T-helper 17 cell (primary cell): ENCODE measurements around the gene IRF1. TPM values are rescaled to one million over a fixed set of nuclear protein-coding genes. Genes with fewer than 3 reads are reported as not detected.

ENCODE experiments used
- ATAC-seq: fragments of 150-1000 bp; cut with Tn5 transposase; 2 replicates; pipeline ENCODE4 v1.10.0; 2021; ENCODE audit warnings: mild to moderate bottlenecking, moderate library complexity
- DNase-seq, 3 donors: peaks; one replicate each; pipeline versions ENCODE4 v3.0.0 to v3.0.0-alpha.2; 2020 to 2021
- H3K9me3 ChIP-seq: one replicate; pipeline ENCODE4 v1.7.0; 2013; ENCODE audit warnings: low read length, mild to moderate bottlenecking; ENCODE audit not compliant: control insufficient read depth, poor library complexity, severe bottlenecking
- H3K27ac Mint-ChIP-seq: one replicate; pipeline ENCODE4 v1.8.0; 2022; ENCODE audit warnings: mild to moderate bottlenecking, moderate library complexity, mixed read lengths
- H3K27me3 Mint-ChIP-seq: one replicate; pipeline ENCODE4 v1.8.0; 2022; ENCODE audit warnings: mixed read lengths
- H3K36me3 Mint-ChIP-seq: one replicate; pipeline ENCODE4 v1.8.0; 2022; ENCODE audit warnings: low read depth, mixed read lengths
- H3K4me1 Mint-ChIP-seq: one replicate; pipeline ENCODE4 v1.8.0; 2022; ENCODE audit warnings: mild to moderate bottlenecking, mixed read lengths
- H3K4me3 Mint-ChIP-seq: one replicate; pipeline ENCODE4 v1.8.0; 2022; ENCODE audit warnings: mild to moderate bottlenecking, moderate library complexity, mixed read lengths
- total RNA-seq, 4 donors: library from RNA in 2 of 4; stranded (reverse) in 2 of 4; gene quantifications; one replicate each; pipeline ENCODE4 v1.2.3 and lab custom pipeline; 2022 to 2026

The IRF1 gene
- total RNA-seq, 2 donors from 2014 or later, result 590 to 639 TPM

DNA sequence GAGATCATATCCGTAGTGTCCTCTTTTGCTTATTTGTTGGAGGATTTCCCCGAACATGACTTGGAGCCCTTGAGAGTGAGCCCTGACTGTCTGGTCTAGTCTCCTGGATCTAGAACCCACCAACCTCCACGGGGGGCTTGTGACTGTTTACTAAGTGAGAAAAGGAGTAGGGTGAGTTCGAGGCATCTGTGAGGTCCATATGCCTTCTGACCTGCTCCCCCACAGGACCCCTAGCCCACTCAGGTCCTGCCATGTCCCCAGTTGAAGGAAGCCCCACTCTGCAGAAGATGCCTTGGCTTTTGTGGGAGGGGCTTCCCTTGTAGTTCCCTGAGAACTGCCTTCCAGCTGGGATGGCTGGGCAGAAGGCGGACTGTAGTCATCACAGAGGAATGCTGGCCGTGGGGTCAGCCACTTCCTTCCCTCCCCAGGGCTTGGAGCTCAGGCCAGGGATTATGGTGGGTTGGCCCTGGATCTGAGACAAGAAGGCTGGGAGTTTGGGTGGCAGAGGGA, 7.0 kb upstream of the IRF1 start:
- ATAC-seq, result no peak
- Mint-ChIP-seq H3K27ac (peak overlapping the region; percentile 100), H3K36me3 (no peaks in the 10 kb centered on the region), H3K4me1 (peaks cover 53% of the 10 kb centered on the region), H3K27me3 (no peaks in the 10 kb centered on the region), H3K4me3 (peak overlapping the region; percentile 94)
- no peaks in the 10 kb centered on the region for H3K9me3 ChIP-seq
- DNase-seq, result peak in 2 of 3 donors; percentile 3 to 7

DNA sequence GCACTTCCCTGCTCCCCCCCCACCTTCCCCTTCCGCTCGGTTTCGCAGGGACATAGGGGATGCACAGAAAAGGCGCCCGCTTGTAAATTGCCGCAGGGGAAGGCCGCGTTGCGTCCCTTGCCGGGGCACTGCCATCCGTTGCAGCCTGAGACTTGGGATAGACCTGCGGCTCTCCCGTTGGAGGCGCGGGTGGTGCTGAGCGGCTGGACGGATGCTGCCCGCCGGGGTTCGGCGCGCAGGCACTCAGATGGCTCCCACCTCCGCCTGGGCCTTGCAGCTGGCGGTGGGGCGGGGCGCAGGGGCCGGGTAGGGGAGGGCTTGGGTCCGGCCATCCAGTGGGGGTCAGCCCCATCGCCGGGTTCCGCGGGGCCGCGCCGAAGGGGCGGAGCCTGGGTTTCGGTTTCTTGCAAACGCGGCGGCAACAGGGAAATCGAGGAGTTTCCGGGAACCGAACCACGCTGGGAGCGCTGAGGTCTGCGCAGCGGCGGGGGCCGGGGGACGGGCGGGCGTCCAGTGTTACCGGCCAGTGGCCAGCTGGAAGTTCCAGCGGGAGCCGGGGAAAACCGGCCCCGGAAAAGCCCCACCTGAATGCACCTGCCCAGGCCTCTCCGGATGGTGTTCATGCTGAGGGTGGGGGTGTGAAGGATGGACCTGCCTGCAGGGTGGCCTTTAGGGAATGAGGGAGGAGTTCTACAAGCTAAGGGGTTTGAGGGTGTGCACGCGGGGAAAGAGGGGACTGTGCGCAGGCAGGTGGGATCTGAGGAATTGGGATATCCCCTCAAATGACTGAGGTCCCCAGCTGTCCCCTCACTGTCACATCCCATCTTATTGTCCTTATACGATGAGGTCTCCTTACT, 6.3 kb upstream of the IRF1 start:
- H3K27ac Mint-ChIP-seq, result peak overlapping the region; percentile 100
- H3K4me3 Mint-ChIP-seq, result peak overlapping the region; percentile 94
- H3K27me3 Mint-ChIP-seq, result no peaks in the 10 kb centered on the region
- DNase-seq, result peak; percentile 41 to 62 (median 58)
- no peaks in the 10 kb centered on the region for H3K36me3 Mint-ChIP-seq
- peak; percentile 12 for ATAC-seq
- no peaks in the 10 kb centered on the region for H3K9me3 ChIP-seq
- peaks cover 57% of the 10 kb centered on the region for H3K4me1 Mint-ChIP-seq

DNA sequence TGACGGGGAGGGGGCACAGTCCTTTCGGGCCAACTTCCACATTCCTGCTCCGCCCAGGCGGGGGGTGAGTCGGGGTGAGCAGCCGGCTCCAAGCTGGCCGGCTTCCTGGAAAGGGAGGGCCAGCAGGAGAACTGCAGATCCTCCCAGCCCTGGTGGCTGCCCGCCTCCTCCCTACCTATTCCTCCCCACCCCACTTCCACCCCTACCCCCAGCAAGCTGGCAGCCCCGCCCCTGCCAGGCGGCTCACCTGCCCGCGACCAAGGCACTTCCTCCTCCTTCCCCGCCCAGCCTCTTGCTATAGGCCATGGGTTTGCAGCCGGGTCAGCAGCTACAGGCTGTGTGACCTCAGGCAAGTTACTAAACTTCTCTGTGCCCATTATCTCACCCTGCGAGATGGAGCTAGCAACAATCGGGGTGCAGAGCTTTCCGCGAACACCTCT, 5.6 kb upstream of the IRF1 start:
- H3K36me3 Mint-ChIP-seq, result no peaks in the 10 kb centered on the region
- ATAC-seq, result peak; percentile 81
- peak overlapping the region; percentile 94 for H3K4me3 Mint-ChIP-seq

DNA sequence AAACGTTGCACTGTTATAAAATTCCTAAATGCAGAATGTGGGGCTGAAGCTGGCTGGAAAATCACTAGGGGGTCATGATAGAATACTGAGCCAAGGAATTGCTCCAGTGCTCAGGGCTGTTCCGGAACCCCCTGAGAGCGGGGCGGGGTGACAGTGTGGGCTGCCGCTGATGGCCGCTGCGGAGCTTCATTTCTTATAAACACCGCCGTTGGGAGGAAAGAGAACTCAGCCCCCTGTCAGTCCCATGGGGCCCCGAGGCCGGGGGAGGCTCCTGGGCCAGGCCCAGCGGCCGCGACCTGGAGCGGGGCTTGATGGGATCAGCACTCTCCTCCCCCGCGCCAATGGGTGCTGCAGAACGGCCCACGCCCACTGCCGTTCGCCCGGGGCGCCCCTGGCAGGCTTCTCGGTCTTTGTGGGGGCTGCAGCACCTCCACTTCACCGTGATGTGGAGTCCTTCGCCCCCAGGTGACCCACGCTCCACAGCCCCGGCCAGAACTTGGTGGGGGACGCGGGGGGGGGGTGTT, 5.2 kb upstream of the IRF1 start:
- no peaks in the 10 kb centered on the region for H3K36me3 Mint-ChIP-seq
- H3K4me3 Mint-ChIP-seq, result peak overlapping the region; percentile 94
- H3K4me1 Mint-ChIP-seq, result peaks cover 60% of the 10 kb centered on the region
- peak; percentile 38 to 61 (median 54) for DNase-seq
- ATAC-seq, result peak; percentile 38
- H3K27me3 Mint-ChIP-seq, result no peaks in the 10 kb centered on the region
- peak overlapping the region; percentile 100 for H3K27ac Mint-ChIP-seq
- H3K9me3 ChIP-seq, result no peaks in the 10 kb centered on the region

More for the DNA sequence above, 5.6 kb upstream of the IRF1 start:
- peak overlapping the region; percentile 100 for H3K27ac Mint-ChIP-seq
- H3K9me3 ChIP-seq, result no peaks in the 10 kb centered on the region
- peak; percentile 76 to 87 (median 81) for DNase-seq
- H3K4me1 Mint-ChIP-seq, result peaks cover 62% of the 10 kb centered on the region
- H3K27me3 Mint-ChIP-seq, result no peaks in the 10 kb centered on the region

DNA sequence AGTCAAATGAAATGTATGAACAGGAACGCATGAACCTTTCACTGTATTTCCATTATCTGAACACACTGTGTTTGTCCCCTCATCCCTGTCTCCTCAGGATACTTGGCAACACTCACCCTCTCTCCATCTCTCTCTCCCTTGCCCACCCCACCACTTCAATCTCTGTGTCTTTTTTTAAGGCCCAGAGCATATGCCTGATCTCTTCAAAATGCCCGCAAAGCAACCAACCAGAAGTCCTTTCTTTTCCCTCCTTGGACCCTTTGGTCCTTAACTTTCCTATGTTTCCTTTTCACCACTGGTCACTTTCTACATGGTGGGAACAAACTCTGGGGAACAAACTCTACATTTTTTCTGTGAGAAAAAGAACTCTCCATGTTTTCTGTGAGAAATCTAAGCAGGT, 3.2 kb upstream of the IRF1 start:
- Mint-ChIP-seq H3K27ac (peak overlapping the region; percentile 100), H3K4me1 (peaks cover 49% of the 10 kb centered on the region), H3K4me3 (peak overlapping the region; percentile 39), H3K36me3 (peaks cover 3% of the 10 kb centered on the region), H3K27me3 (no peaks in the 10 kb centered on the region)
- H3K9me3 ChIP-seq, result no peaks in the 10 kb centered on the region
- ATAC-seq (no peak), DNase-seq (no peak)

DNA sequence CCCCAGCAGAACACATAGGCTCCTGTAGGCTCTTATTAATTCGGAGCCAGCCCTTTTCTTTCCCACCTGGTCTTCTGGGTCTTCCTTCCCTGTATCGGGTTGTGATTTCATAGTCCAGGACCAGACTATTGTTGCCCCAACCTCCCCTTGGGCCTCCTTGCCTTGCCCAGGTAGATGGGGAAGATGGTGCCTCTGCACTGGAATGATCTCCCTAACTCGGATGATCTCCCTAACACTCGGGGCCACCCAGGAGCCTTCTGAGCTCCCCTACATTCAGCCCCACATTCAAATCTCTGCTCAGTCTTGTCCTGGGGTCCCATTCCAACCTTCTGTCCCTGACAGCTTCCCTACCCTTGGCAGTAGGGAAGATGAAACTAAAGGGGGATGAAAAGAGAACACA, 2.7 kb upstream of the IRF1 start:
- ATAC-seq, result no peak
- Mint-ChIP-seq H3K4me1 (peaks cover 46% of the 10 kb centered on the region), H3K27ac (peak overlapping the region; percentile 100), H3K36me3 (peaks cover 3% of the 10 kb centered on the region), H3K27me3 (no peaks in the 10 kb centered on the region), H3K4me3 (peak overlapping the region; percentile 25)
- peak in 1 of 3 donors; percentile 2 for DNase-seq
- H3K9me3 ChIP-seq, result no peaks in the 10 kb centered on the region

DNA sequence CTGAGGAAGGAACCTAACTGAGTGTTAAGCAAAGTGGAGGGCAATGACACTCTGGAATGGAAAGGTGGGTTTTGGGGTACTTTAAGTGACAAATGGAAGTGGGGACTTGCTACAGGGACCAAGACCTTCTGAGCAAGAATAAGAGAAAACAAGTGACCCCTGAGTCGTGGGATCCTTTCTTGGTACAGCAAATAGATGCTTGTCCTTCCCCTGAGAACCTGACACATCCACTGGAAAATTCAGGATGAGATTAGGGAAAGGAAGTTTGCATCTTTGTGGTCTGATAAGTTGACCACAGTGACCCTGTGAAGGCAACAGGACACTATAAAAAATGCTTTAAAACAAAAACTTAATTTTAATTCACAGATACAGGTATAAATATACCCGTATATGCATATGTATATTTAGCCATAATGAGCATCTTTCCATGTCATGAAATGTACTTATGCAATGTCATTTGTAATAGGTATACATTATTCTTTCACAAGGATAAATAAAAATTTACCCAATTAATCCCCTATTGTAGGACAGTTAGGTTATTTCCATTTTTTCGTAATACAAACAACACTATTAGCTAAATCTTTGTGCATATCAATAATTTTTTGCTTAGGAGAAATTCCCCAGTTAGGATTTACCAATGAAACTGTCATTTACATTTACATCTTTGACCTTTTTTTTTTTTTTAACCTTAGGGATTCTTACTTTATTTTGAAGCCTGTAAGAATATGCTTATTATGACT, 2.0 kb upstream of the IRF1 start:
- Mint-ChIP-seq H3K4me3 (peak overlapping the region; percentile 95), H3K4me1 (peaks cover 47% of the 10 kb centered on the region), H3K36me3 (peaks cover 5% of the 10 kb centered on the region), H3K27ac (peak overlapping the region; percentile 100), H3K27me3 (no peaks in the 10 kb centered on the region)
- DNase-seq (no peak), ATAC-seq (no peak)
- H3K9me3 ChIP-seq, result no peaks in the 10 kb centered on the region

DNA sequence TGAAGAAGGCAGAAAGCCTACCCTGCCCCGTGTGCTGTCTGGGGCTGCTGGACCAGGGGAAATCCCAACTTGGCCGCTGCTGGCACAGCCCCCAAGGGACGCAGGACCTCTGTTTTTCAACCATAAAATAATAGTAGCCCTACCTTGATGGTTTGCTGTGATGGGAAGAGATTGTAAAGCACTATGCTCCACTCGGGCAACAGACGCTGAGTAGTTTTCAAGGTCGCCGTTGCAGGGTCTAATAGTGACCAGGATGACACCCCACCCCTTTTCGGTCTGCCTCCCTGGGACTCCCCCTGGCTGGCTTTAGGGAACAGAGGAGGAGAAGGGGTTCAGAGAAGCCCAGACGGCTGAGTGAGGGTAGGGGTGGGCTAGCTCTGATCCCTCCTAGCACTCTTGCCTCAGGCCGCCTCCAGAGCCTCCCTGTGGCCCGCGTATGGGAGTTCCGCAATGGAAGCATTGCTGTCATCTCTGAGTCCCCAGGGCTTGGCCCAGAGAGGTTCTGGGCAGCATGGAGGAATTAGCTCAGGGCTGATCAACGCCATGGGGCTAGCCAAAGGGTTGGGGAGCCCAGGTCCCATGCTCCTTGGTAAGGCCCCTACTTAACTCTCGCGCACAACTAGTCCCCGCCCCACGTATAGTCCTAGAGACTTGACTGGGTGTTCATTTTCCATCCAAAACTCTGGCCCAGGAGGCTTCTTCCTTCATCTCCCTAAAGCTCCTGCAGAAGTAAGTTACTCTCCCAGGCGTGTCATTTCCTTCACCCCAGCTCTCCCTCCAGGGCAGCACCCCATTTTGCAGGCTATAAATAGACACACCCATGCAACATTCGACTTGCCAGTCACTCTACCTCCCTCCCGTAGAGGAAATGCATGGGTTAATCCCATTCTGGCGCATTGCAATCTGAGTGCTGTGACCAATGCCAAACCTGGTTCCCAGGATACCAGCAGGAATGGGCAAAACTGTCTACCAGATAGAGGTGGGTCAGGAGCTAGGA, 1.1 kb upstream of the IRF1 start:
- peak overlapping the region; percentile 95 for H3K4me3 Mint-ChIP-seq
- DNase-seq, result peak in 2 of 3 donors; percentile 8 to 24
- H3K36me3 Mint-ChIP-seq, result peaks cover 8% of the 10 kb centered on the region
- no peaks in the 10 kb centered on the region for H3K9me3 ChIP-seq
- ATAC-seq, result peak; percentile 16
- H3K27me3 Mint-ChIP-seq, result no peaks in the 10 kb centered on the region
- H3K27ac Mint-ChIP-seq, result peak overlapping the region; percentile 100
- H3K4me1 Mint-ChIP-seq, result peaks cover 52% of the 10 kb centered on the region

DNA sequence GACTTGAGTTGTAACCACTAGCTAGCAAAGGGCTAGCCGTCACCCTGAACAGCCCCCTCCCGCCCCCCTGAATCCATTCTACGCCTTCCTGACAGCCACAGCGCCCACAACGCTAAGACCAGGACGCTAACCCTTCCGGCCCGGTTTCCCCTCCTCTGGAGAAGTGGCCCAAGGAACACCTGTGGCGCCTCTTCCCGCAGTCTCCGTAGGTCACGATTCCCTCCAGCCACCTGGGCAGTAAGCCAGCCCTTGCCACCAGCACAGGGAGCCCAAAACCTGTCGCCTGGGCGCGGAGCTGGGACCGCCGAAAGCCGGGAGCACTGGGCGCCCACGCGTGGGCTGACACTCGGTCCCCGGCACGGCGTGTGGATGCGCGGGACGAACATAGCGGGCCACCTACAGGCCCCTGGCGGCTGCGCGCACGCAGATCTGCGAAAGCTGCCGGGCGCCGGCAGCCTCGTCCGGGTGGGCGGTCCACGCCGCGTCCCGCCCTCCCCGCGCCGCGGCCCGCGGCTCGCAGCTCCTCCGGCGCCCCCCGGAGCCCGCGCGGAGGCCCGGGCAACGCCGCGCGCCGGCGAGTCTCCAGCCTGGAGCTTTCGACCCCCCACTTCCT, 596 bp downstream of the IRF1 start:
- no peaks in the 10 kb centered on the region for H3K9me3 ChIP-seq
- peak; percentile 25 for ATAC-seq
- peaks cover 14% of the 10 kb centered on the region for H3K36me3 Mint-ChIP-seq
- H3K4me1 Mint-ChIP-seq, result peaks cover 62% of the 10 kb centered on the region
- peak overlapping the region; percentile 100 for H3K27ac Mint-ChIP-seq
- no peaks in the 10 kb centered on the region for H3K27me3 Mint-ChIP-seq
- H3K4me3 Mint-ChIP-seq, result peak overlapping the region; percentile 95
- peak; percentile 9 to 43 (median 39) for DNase-seq

DNA sequence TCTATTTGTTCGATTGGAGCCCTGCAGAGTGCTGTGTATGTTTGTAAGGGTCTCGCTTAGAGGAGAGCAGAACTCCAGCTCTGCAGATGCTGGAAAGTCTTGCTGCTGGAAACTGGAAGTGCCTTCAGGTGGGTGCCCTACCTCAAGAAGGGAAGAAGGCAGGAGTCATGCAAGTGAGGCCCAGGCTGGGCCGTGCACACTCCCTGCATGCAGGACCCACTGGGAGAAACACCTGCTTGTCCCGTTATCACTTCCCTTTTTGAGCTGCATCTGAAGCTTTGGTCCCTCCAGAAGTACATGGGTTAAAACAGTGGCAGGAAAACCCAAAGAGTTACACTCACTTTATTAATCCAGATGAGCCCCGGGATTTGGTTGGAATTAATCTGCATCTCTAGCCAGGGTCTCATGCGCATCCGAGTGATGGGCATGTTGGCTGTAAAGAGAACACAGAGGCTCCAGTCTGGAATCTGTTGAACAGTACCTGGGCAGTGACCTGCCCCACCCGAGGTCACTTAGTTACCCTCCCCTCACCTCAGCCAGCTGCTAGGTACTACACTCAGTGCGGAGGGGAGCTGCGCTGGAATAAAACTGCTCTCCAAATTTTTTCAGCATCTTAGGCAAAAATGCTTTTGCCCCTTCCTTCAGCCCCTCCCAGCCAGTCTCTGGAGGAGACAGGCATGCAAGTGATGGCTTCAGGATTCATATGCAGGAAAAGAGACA, 1.4 kb downstream of the IRF1 start:
- peak in 2 of 3 donors; percentile 3 to 7 for DNase-seq
- ATAC-seq, result no peak
- Mint-ChIP-seq H3K27ac (peak overlapping the region; percentile 100), H3K36me3 (peaks cover 14% of the 10 kb centered on the region), H3K27me3 (no peaks in the 10 kb centered on the region), H3K4me1 (peaks cover 63% of the 10 kb centered on the region), H3K4me3 (peak overlapping the region; percentile 95)
- no peaks in the 10 kb centered on the region for H3K9me3 ChIP-seq

DNA sequence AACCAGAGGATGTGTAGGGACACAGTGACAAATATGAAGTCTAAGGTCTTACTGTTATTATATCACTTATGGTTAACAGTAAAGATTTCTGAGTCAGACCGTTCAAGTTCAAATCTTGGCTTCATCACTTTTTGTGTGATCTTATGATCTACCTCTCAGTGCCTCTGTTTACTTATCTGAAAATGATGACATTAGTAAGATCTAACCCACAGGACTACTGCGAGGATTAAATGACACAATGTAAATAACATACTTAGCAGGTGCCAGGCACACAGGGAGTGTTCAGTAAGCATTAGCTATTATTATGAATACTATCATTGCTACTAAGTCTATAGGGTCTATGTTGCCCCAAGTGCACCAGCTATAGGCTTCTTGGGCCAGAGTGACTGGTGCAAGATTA, 2.0 kb downstream of the IRF1 start:
- peak overlapping the region; percentile 100 for H3K27ac Mint-ChIP-seq
- no peak for ATAC-seq
- H3K4me1 Mint-ChIP-seq, result peaks cover 61% of the 10 kb centered on the region
- peak overlapping the region; percentile 95 for H3K4me3 Mint-ChIP-seq
- H3K36me3 Mint-ChIP-seq, result peaks cover 14% of the 10 kb centered on the region
- no peaks in the 10 kb centered on the region for H3K9me3 ChIP-seq
- no peak for DNase-seq
- no peaks in the 10 kb centered on the region for H3K27me3 Mint-ChIP-seq
